GM12873 (cell line): ENCODE measurements around the gene PRB2.

ENCODE experiments used
- CTCF ChIP-seq: IDR thresholded peaks from 2 replicates; pipeline ENCODE4 v1.5.1; 2012; ENCODE audit warnings: low read depth, mild to moderate bottlenecking, moderate library complexity, low read length, control low read depth; ENCODE audit not compliant: insufficient read depth; ENCODE audit errors: missing control alignments

PRB2 gene

GRCh38 chr12:11397366-11397765 is 2.0 kb upstream of the PRB2 start:
- TF ChIP-seq CTCF, result no peak

DNA sequence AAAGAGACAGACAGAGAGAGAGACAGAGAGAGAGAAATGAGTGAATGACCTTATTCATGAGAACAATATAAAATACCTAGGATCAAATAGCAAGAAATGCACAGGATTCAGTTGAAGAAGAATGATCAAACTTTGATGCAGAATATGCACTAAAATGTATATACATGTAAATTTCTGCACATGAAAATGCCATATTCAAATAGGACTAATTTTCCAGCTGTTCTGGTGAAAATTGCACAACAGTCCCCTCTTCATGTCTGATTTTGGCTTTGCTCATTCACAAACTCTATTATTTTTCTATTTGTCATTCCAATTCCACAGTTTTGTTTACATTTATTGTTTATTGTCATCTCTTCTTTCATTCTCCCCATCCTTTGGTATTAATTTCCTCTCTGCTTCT is 34.2 kb downstream of the PRB2 start:
- no peak for TF ChIP-seq CTCF

DNA sequence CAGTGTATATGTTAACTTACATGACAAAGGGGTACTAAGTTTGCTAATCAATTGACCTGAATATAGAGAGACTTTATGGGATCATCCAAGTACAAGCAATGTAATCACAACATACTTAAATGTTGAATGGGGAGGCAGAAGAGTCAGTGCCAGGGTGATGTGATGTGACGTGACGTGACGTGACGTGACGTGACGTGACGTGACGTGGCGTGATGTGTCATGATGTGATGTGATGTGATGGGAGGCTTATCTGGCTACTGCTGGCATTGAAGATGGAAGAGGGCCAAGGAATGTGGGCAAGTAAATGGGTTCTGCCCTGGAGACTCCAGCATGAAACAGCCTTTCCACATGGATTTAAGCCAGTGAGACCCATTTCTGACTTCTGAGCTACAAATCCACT is 46.9 kb downstream of the PRB2 start:
- TF ChIP-seq CTCF, result no peak

GRCh38 chr12:11347810-11348209 is 47.6 kb downstream of the PRB2 start:
- peak; percentile 36 for TF ChIP-seq CTCF

- TF ChIP-seq CTCF, result no peak
These were observed 50.9 kb downstream of the PRB2 start for GRCh38 chr12:11344500-11344899.
